Measurements from ENCODE around the gene SPTBN5. TPM values are rescaled to one million over a fixed set of nuclear protein-coding genes. Genes with fewer than 3 reads are reported as not detected.

SPTBN5 gene
- total RNA-seq, 1 donor from 2014 or later: 3.2 TPM

DNA sequence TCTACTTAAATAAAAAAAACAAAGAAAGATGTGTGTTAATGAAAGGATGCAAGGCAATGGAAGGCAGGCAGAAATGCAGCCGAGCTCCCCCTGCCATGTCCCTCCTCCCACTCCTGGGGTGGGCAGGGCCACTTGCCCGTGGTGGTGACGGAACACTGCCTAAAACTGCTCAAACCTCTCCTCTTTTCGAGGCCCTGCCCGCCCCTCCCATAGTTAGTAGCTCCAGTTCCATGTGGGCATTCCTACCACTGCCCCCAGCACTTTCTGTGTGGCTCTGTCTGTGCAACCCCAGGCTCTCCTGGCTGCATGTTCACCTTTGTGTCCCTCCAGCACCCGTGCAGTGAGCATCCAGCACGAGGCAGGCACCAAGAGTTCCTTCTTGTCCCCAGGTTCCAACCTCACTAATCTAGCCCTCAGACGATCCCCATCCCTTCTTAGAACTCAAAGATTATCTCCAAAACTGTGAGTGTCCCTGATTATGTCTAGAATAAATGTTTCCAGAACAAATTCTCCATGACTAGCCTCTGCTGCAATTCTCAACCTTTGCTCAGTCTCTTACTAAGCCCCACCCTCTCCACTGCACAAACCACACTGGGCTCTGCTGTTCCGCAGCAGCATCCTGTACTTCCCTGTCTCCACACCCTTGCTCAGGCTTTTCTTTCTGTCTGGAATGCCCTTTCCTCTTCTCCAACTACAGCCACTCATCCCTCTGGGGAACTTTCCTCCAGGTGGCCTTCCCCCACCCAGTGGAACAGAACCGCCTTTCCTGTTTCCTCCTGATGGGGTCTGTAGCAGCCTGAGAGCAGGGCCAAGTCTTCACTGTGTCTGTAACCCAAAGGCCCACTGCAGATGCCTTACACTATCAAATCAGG lies 32.6 kb upstream of the SPTBN5 start:
- DNase-seq (ENCODE audit: extremely low spot score, unreplicated experiment): no peak
- peaks cover 16% of the 10 kb centered on the region for H3K36me3 Mint-ChIP-seq (ENCODE audit: unreplicated experiment)
- peak overlapping the region; percentile 57 for H3K27ac Mint-ChIP-seq (ENCODE audit: unreplicated experiment)
- H3K4me3 Mint-ChIP-seq (ENCODE audit: unreplicated experiment): no peak overlapping the region
- H3K27me3 Mint-ChIP-seq (ENCODE audit: unreplicated experiment): no peaks in the 10 kb centered on the region
- H3K9me3 Mint-ChIP-seq (ENCODE audit: unreplicated experiment): no peaks in the 10 kb centered on the region
- peaks cover 65% of the 10 kb centered on the region for H3K4me1 Mint-ChIP-seq (ENCODE audit: unreplicated experiment)
- TF ChIP-seq, protein P1, sequence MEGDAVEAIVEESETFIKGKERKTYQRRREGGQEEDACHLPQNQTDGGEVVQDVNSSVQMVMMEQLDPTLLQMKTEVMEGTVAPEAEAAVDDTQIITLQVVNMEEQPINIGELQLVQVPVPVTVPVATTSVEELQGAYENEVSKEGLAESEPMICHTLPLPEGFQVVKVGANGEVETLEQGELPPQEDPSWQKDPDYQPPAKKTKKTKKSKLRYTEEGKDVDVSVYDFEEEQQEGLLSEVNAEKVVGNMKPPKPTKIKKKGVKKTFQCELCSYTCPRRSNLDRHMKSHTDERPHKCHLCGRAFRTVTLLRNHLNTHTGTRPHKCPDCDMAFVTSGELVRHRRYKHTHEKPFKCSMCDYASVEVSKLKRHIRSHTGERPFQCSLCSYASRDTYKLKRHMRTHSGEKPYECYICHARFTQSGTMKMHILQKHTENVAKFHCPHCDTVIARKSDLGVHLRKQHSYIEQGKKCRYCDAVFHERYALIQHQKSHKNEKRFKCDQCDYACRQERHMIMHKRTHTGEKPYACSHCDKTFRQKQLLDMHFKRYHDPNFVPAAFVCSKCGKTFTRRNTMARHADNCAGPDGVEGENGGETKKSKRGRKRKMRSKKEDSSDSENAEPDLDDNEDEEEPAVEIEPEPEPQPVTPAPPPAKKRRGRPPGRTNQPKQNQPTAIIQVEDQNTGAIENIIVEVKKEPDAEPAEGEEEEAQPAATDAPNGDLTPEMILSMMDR (IDR thresholded peaks at IDR 0.05): no peak

GRCh38 chr15:41925086-41925608 lies 31.3 kb upstream of the SPTBN5 start:
- no peaks in the 10 kb centered on the region for H3K27me3 Mint-ChIP-seq (ENCODE audit: unreplicated experiment)
- peaks cover 16% of the 10 kb centered on the region for H3K36me3 Mint-ChIP-seq (ENCODE audit: unreplicated experiment)
- H3K27ac Mint-ChIP-seq (ENCODE audit: unreplicated experiment): no peak overlapping the region
- TF ChIP-seq, protein P1 (IDR thresholded peaks at IDR 0.05): no peak
- H3K4me3 Mint-ChIP-seq (ENCODE audit: unreplicated experiment): no peak overlapping the region
- DNase-seq (ENCODE audit: extremely low spot score, unreplicated experiment): no peak
- H3K4me1 Mint-ChIP-seq (ENCODE audit: unreplicated experiment): peaks cover 70% of the 10 kb centered on the region
- H3K9me3 Mint-ChIP-seq (ENCODE audit: unreplicated experiment): no peaks in the 10 kb centered on the region

DNA sequence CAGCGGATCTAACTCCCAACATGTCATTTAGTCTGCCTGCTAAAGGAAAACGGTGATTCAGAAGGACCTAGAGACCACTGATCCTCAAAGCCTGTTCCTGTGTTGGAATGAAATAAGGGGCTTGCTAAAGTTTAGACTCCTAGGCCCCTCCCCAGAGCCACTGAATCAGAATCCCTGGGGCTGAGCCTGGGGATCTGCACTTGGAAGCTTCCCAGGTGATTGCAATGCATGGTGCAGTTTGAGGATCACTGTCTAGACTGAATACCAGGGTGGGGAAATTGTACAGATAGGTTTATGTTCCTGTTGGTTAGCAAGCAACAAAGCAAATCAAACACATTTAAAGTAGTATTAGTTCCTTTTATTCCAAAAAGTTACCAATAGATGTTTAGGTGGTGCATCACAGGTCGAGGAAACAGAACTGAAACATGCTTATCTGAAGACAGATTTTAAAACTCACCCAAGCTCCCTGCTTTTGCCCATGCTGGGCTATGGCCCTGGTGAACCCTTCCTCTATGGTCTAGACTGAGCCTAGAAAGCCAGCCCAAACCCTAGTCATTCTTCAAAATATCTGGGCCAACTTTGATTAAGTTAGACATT lies 29.6 kb upstream of the SPTBN5 start:
- no peak for DNase-seq (ENCODE audit: extremely low spot score, unreplicated experiment)
- TF ChIP-seq, protein P1 (IDR thresholded peaks at IDR 0.05): no peak
- Mint-ChIP-seq H3K4me3 (ENCODE audit: unreplicated experiment) (no peak overlapping the region), H3K9me3 (ENCODE audit: unreplicated experiment) (no peaks in the 10 kb centered on the region), H3K27me3 (ENCODE audit: unreplicated experiment) (no peaks in the 10 kb centered on the region), H3K4me1 (ENCODE audit: unreplicated experiment) (peaks cover 70% of the 10 kb centered on the region), H3K27ac (ENCODE audit: unreplicated experiment) (no peak overlapping the region), H3K36me3 (ENCODE audit: unreplicated experiment) (peaks cover 20% of the 10 kb centered on the region)

GRCh38 chr15:41922353-41922752 lies 28.5 kb upstream of the SPTBN5 start:
- H3K4me3 Mint-ChIP-seq (ENCODE audit: unreplicated experiment): no peak overlapping the region
- no peaks in the 10 kb centered on the region for H3K9me3 Mint-ChIP-seq (ENCODE audit: unreplicated experiment)
- H3K27me3 Mint-ChIP-seq (ENCODE audit: unreplicated experiment): no peaks in the 10 kb centered on the region
- H3K27ac Mint-ChIP-seq (ENCODE audit: unreplicated experiment): no peak overlapping the region
- peaks cover 19% of the 10 kb centered on the region for H3K36me3 Mint-ChIP-seq (ENCODE audit: unreplicated experiment)
- H3K4me1 Mint-ChIP-seq (ENCODE audit: unreplicated experiment): peaks cover 71% of the 10 kb centered on the region
- TF ChIP-seq, protein P1 (IDR thresholded peaks at IDR 0.05): no peak
- DNase-seq (ENCODE audit: extremely low spot score, unreplicated experiment): no peak

GRCh38 chr15:41921639-41922038 lies 27.8 kb upstream of the SPTBN5 start:
- Mint-ChIP-seq H3K27ac (ENCODE audit: unreplicated experiment) (peak overlapping the region; percentile 71), H3K9me3 (ENCODE audit: unreplicated experiment) (no peaks in the 10 kb centered on the region)

More at GRCh38 chr15:41921639-41922038, 27.8 kb upstream of the SPTBN5 start:
- DNase-seq (ENCODE audit: extremely low spot score, unreplicated experiment): no peak
- peaks cover 19% of the 10 kb centered on the region for H3K36me3 Mint-ChIP-seq (ENCODE audit: unreplicated experiment)
- H3K4me3 Mint-ChIP-seq (ENCODE audit: unreplicated experiment): no peak overlapping the region
- H3K27me3 Mint-ChIP-seq (ENCODE audit: unreplicated experiment): no peaks in the 10 kb centered on the region
- H3K4me1 Mint-ChIP-seq (ENCODE audit: unreplicated experiment): peaks cover 68% of the 10 kb centered on the region
- TF ChIP-seq, protein P1 (IDR thresholded peaks at IDR 0.05): no peak
